ENCODE results near the gene VEGFA. TPM values are rescaled to one million over a fixed set of nuclear protein-coding genes. Genes with fewer than 3 reads are reported as not detected.

VEGFA gene
- total RNA-seq, 4 donors from 2014 or later, result 510 to 1,437 (median 630) TPM

DNA sequence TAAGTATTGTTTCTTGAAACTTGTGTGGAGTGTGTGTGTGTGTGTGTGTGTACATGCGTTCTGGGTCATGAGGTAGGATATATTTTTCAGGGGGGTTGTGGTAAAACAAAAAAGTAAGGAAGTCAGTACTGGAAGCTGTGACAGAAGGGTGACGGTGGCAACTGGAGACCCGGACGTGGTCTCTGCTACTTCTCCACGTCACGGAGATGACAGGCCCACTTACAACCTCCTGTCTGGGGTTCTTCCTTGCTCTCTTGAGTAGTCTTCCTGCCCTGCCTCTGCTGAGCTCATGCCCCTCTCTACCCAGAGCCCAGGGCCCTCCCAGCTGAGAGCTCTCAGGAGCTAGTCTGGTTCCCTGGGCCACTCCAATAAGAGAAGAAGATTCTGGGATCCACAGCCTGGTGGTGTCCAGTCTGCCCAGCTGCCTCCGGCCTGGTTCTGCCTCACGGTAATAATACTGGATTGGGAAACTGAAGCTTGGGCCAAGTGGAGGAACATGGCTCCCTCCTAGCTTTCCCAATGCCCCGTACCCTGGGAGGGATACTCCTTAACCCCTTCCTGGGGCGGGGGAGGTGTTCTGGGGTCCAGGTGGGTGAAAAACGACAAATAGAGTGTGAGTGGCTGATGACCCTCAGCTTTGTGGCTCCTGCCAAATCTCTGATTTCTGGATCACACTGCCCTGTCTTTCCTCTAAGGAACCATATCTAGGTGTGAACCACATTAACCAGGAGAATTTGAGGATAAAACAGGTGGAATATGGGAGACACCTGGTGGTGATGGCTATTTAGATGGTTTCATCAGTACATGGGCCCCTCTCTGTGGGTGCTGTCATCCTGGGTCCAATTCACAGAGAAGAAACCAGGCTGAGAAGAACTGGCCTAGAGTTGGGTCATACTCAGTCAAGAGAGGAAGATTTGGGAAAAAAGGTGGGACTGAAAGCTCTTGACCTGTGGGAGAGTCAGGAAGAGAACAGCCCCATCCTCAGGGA is 27.2 kb downstream of the VEGFA start:
- 85 to 92% methylated on average over 11 of the region's 11 CpGs for WGBS, 2 donors
- H3K27ac ChIP-seq, result no peak overlapping the region
- no peak overlapping the region for H3K4me3 ChIP-seq (replicated peaks in 1 of 3)
- TF ChIP-seq, protein P1, sequence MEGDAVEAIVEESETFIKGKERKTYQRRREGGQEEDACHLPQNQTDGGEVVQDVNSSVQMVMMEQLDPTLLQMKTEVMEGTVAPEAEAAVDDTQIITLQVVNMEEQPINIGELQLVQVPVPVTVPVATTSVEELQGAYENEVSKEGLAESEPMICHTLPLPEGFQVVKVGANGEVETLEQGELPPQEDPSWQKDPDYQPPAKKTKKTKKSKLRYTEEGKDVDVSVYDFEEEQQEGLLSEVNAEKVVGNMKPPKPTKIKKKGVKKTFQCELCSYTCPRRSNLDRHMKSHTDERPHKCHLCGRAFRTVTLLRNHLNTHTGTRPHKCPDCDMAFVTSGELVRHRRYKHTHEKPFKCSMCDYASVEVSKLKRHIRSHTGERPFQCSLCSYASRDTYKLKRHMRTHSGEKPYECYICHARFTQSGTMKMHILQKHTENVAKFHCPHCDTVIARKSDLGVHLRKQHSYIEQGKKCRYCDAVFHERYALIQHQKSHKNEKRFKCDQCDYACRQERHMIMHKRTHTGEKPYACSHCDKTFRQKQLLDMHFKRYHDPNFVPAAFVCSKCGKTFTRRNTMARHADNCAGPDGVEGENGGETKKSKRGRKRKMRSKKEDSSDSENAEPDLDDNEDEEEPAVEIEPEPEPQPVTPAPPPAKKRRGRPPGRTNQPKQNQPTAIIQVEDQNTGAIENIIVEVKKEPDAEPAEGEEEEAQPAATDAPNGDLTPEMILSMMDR (IDR thresholded peaks at IDR 0.05), result no peak
- no peak for TF ChIP-seq POLR2A (IDR thresholded peaks at IDR 0.05)
- intact Hi-C loops (cut with DNase I), result no loop called here
- H3K9me3 ChIP-seq, result no peaks in the 10 kb centered on the region
- H3K27me3 ChIP-seq, result no peaks in the 10 kb centered on the region
- H3K4me1 ChIP-seq, result peaks cover 3 to 17% of the 10 kb centered on the region in 2 donors
- H3K36me3 ChIP-seq, result no peaks in the 10 kb centered on the region
- no peak for DNase-seq

DNA sequence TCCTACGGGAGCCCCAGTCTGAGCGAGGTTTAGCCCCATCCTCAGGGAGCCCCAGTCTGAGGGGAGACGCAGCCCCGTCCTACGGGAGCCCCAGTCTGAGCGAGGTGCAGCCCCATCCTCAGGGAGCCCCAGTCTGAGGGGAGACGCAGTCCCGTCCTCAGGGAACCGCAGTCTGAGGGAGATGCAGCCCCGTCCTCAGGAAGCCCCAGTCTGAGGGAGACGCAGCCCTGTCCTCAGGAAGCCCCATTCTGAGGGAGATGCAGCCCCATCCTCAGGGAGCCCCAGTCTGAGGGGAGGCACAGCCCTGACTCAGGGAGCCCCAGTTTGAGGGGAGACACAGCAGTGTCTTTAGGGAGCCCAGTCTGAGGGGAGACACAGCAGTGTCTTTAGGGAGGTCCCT is 27.9 kb downstream of the VEGFA start:
- no peaks in the 10 kb centered on the region for H3K9me3 ChIP-seq
- WGBS, 2 donors, result 91 to 95% methylated on average over 9 to 10 of the region's 11 CpGs

DNA sequence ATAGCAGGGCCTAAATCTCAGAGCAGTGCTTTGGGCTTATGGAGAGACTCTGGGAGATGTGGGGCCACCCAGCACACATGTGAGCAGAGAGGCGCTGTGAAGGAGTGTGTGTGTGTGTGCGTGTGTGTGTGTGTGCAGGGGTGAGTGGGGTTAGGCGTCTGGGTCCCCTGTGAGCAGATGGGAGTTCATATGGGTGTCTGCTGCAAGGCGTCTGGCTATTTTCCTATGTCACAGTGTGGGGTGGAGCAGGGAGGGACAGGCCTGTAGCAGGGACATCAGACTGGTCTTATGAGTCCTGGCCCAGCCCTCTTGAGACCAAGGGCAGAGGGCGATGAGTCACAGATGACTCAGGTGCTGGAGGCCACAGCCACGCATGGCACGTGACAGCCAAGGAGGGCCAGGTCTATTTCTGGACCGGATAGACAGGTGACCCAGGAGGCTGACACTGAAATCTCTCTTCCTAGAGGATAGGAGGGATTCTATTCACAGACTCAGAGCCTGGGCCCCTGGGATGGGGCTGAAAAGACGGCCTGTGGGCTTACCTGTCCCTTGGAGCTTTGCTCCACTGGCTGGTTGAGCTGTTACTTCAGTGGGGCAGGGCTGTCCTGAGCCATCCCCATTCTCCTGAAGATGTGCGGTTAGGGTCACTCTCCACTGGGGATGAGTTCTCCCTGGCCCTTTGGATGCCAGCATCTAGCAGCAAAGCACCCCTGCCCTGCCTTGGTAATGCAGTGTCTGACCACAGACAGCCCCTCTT is 28.9 kb downstream of the VEGFA start:
- Histone ChIP-seq H3K4me1 (peaks cover 3 to 26% of the 10 kb centered on the region in 2 donors), H3K27me3 (no peaks in the 10 kb centered on the region), H3K4me3 (replicated peaks in 1 of 3) (no peak overlapping the region), H3K9me3 (no peaks in the 10 kb centered on the region), H3K36me3 (no peaks in the 10 kb centered on the region), H3K27ac (peak overlapping the region; percentile 63 to 89 (median 83))
- peak; percentile 96 for DNase-seq
- 64 to 68% methylated on average over 8 to 10 of the region's 10 CpGs for WGBS, 2 donors
- TF ChIP-seq, protein P1 (IDR thresholded peaks at IDR 0.05), result no peak
- TF ChIP-seq POLR2A (IDR thresholded peaks at IDR 0.05), result peak in 1 of 2 donors; percentile 54
- intact Hi-C loops (cut with DNase I), result no loop called here

More for the DNA sequence above, 27.9 kb downstream of the VEGFA start:
- Histone ChIP-seq H3K4me3 (replicated peaks in 1 of 3) (no peak overlapping the region), H3K4me1 (peaks cover 3 to 20% of the 10 kb centered on the region in 2 donors), H3K36me3 (no peaks in the 10 kb centered on the region), H3K27me3 (no peaks in the 10 kb centered on the region), H3K27ac (peak overlapping the region in 1 of 3 donors; percentile 89)
- intact Hi-C loops (cut with DNase I), result no loop called here
- TF ChIP-seq, protein P1 (IDR thresholded peaks at IDR 0.05), result no peak
- no peak for TF ChIP-seq POLR2A (IDR thresholded peaks at IDR 0.05)
- DNase-seq, result no peak

DNA sequence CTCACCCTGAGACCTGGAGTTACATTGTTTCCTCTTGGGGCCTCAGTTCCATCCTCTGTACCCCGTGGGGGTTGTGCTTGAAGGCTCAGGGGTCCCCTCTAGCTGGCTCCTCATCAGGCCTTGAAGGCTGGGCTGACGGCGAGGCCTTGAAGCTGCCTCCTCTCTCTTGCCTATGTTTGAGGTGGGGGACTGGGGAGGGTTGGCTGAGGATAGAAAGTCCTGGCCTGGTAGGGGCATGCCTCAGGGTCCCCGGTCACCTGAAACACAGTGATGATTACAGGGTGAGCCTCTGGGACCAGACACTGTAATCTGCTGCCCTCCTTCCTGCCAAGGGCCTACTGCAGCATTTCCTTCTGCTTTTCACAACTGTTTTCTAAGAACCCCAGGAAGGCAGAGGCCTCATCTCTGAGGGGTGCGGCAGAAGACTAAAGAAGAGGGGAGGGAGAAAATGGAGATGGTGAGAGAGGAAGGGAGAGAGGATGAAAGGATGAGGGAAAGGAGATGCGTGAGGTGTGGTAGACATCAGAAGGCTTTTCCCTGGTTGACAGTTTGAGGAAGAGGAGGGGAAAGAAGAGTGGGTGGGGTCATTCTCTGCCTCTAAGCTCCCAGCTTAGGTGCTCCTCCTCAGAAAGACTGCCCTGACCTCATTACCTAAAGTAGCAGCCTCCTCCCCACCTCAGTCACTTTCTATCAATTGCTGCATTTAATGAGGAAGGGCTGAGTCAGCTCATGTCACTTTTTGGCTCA is 29.7 kb downstream of the VEGFA start:
- WGBS, 2 donors, result 77 to 84% methylated on average over 6 of the region's 6 CpGs
- H3K27ac ChIP-seq, result peak overlapping the region; percentile 30 to 89 (median 70)
- intact Hi-C loops (cut with DNase I), result no loop called here

More for the DNA sequence above, 29.7 kb downstream of the VEGFA start:
- H3K4me3 ChIP-seq (replicated peaks in 1 of 3), result no peak overlapping the region
- DNase-seq, result no peak
- no peaks in the 10 kb centered on the region for H3K36me3 ChIP-seq
- peaks cover 3 to 34% of the 10 kb centered on the region in 2 donors for H3K4me1 ChIP-seq
- H3K27me3 ChIP-seq, result no peaks in the 10 kb centered on the region
- TF ChIP-seq POLR2A (IDR thresholded peaks at IDR 0.05), result no peak
- TF ChIP-seq, protein P1 (IDR thresholded peaks at IDR 0.05), result no peak
- H3K9me3 ChIP-seq, result no peaks in the 10 kb centered on the region
